Right renal cortex interstitium (tissue), 3 donors: ENCODE results near the gene C2CD4C. TPM values are rescaled to one million over a fixed set of nuclear protein-coding genes. Genes with fewer than 3 reads are reported as not detected.
"Not testable (repeated sequence)": the region's sequence is repeated elsewhere in the genome, so short reads cannot be mapped to it uniquely, and the experiment has no call there.

Source experiments
- DNase-seq, 3 donors: peaks; one replicate each; pipeline ENCODE4 v3.0.0-alpha.2; 2013; ENCODE audit warnings: low read depth in 3 of 3, low spot score in 2 of 3
- polyA plus RNA-seq, 3 donors: library from polyadenylated mRNA; unstranded; fragments of 120-200 nt; gene quantifications; one replicate each; pipeline ENCODE4 v1.2.1, GENCODE V29; 2013; ENCODE audit not compliant: insufficient read length in 3 of 3

C2CD4C gene
- polyA plus RNA-seq, 3 donors = 1.1 to 1.4 (median 1.2) TPM

- not testable (repeated sequence) for DNase-seq
Measured at GRCh38 chr19:386189-386588, 22.8 kb downstream of the C2CD4C start.

GRCh38 chr19:384799-385169 lies 24.2 kb downstream of the C2CD4C start:
- no peak for DNase-seq

- DNase-seq = no peak
Measured at GRCh38 chr19:383922-384798, 24.8 kb downstream of the C2CD4C start.

GRCh38 chr19:383040-383439 lies 25.9 kb downstream of the C2CD4C start:
- no peak for DNase-seq

- DNase-seq = not testable (repeated sequence)
Measured at GRCh38 chr19:382578-382977, 26.4 kb downstream of the C2CD4C start.

GRCh38 chr19:381901-382300 lies 27.0 kb downstream of the C2CD4C start:
- DNase-seq = not testable (repeated sequence)

- not testable (repeated sequence) for DNase-seq
Measured at GRCh38 chr19:380618-381219, 28.2 kb downstream of the C2CD4C start.

GRCh38 chr19:379796-380195 lies 29.2 kb downstream of the C2CD4C start:
- no peak for DNase-seq

- no peak for DNase-seq
Measured at GRCh38 chr19:378706-379105, 30.2 kb downstream of the C2CD4C start.

GRCh38 chr19:377801-378581 lies 31.0 kb downstream of the C2CD4C start:
- DNase-seq = no peak

- DNase-seq = no peak
Measured at GRCh38 chr19:376111-376470, 32.9 kb downstream of the C2CD4C start.

GRCh38 chr19:375395-376110 lies 33.4 kb downstream of the C2CD4C start:
- no peak for DNase-seq

- DNase-seq = no peak
Measured at GRCh38 chr19:374886-375235, 34.1 kb downstream of the C2CD4C start.

GRCh38 chr19:374183-374885 lies 34.6 kb downstream of the C2CD4C start:
- DNase-seq = no peak

GRCh38 chr19:373391-374182 lies 35.4 kb downstream of the C2CD4C start:
- no peak for DNase-seq

- DNase-seq = no peak
Measured at GRCh38 chr19:372306-372890, 36.5 kb downstream of the C2CD4C start.

- DNase-seq = no peak
Measured at GRCh38 chr19:371501-372168, 37.3 kb downstream of the C2CD4C start.

- no peak for DNase-seq
Measured at GRCh38 chr19:370641-371330, 38.2 kb downstream of the C2CD4C start.
